Prostate gland (tissue), 2 donors: ENCODE results near the gene KCNS3. TPM values are rescaled to one million over a fixed set of nuclear protein-coding genes. Genes with fewer than 3 reads are reported as not detected.

Source experiments
- DNase-seq: peaks from one replicate; pipeline ENCODE4 v3.0.0-alpha.2; 2019; ENCODE audit warnings: low spot score
- H3K27ac ChIP-seq, 2 donors: fragments of 200-600 bp; sonication (generic); 2 replicates each; pipeline ENCODE4 v1.5.1; 2017 to 2019
- H3K27me3 ChIP-seq: fragments of 200-600 bp; sonication (generic); replicated peaks from 2 replicates; pipeline ENCODE4 v1.5.1; 2019; ENCODE audit not compliant: insufficient read depth
- H3K36me3 ChIP-seq, 2 donors: fragments of 200-600 bp; sonication (generic); 1 replicate in 1 of 2; 2 replicates in 1 of 2; pipeline versions ENCODE4 v1.5.1 to v1.8.1; 2017 to 2019
- H3K4me1 ChIP-seq: fragments of 200-600 bp; sonication (generic); replicated peaks from 2 replicates; pipeline ENCODE4 v1.5.1; 2019
- H3K4me3 ChIP-seq, 2 donors: fragments of 200-600 bp; sonication (generic); 2 replicates each; pipeline ENCODE4 v1.5.1; 2017 to 2019
- H3K9me3 ChIP-seq: fragments of 200-600 bp; sonication (generic); 2 replicates; pipeline ENCODE4 v1.5.1; 2017
- POLR2A ChIP-seq: fragments of 450-650 bp; IDR thresholded peaks from one replicate; pipeline ENCODE4 v1.6.1; 2016; ENCODE audit warnings: antibody characterized with exemption, mild to moderate bottlenecking
- POLR2AphosphoS5 ChIP-seq: sonication (generic); formaldehyde crosslinking; IDR thresholded peaks from one replicate; pipeline ENCODE4 v1.6.1; 2017; ENCODE audit warnings: antibody characterized with exemption
- WGBS: methylation state at CpG from one replicate; pipeline ENCODE4 v1.1.5; 2018; 5-methylcytosine and 5-hydroxymethylcytosine counted together
- intact Hi-C: fragments of 100-400 bp; cut with DNase I; formaldehyde crosslinking; loops from one replicate; pipeline ENCODE4 v1.14.2; 2022
- total RNA-seq, 2 donors: library from RNA; depleted of rRNA; stranded (reverse); fragments of >200 nt; gene quantifications; one replicate each; pipeline ENCODE4 v1.1.0, GENCODE V29; 2016
- TF ChIP-seq, protein P1 (sequence below), 4 experiments: fragments of 200-600 bp in 2 of 4; fragments of 450-650 bp in 2 of 4; sonication (generic) in 2 of 4; IDR thresholded peaks; 1 replicate in 3 of 4; 2 replicates in 1 of 4; pipeline ENCODE4 v1.5.1; 2016 to 2019; ENCODE audit warnings: antibody characterized with exemption in 4 of 4, mild to moderate bottlenecking in 2 of 4, moderate library complexity in 2 of 4

Gene KCNS3
- total RNA-seq, 2 donors from 2014 or later, result 17.4 to 106 TPM

DNA sequence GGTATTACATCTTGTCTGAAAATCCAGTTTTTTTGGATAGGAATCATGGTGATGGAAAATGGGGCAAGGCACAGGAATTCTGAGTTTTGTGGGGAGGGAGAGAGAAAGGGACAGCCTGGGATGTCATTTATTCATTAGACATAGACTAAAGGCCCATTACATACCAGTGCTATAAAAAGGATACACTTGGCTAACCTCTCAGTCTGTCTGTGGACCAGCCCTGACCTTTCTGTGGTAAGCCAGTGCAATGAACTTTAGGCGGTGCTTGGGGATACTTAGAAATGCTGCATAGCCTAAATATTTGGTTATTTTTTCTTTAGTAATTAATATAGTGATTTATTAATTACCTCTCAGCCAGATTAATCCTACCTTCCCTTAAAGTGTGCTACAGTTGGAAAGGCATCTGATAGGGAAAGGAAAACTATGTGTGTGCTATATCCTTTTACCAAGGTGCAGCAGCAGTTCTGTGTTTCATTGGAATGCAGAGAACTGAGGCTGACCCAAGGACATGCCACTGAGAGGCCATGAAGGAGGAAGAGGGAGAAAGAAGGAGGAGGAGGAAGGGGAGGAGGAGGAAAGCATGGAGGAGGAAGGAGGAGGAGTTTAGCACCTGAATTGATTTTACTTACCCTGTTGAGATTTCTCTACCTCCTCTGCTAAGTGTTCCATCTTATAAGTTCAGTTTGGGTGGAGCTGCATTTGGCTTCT lies 37.5 kb downstream of the KCNS3 start:
- Histone ChIP-seq H3K4me3 (no peak overlapping the region), H3K27ac (no peak overlapping the region), H3K27me3 (no peaks in the 10 kb centered on the region), H3K9me3 (no peaks in the 10 kb centered on the region), H3K4me1 (no peaks in the 10 kb centered on the region), H3K36me3 (no peaks in the 10 kb centered on the region)
- intact Hi-C loops, result no loop called here
- DNase-seq, result no peak
- TF ChIP-seq POLR2AphosphoS5, result no peak
- WGBS, result 84% methylated on average over 1 of the region's 1 CpG

DNA sequence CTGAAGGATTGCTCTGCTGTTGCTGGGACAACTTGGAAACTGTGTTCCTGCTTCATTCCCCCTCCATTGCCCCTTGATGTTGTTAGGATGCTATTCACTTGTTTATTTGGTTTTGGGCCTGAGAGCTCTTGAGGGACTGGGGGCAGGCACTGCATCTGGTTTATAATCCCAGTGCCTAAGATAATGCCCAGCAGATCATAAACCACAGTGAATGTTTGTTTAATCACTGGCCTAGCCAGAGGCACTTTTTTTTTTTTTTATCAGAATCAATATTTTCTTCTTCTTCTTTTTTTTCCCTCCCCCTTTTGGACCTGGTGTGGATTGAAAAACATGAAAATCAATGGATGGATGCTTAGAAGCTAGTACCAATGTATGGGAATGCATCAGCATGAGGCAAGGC lies 38.1 kb downstream of the KCNS3 start:
- H3K27ac ChIP-seq, result no peak overlapping the region
- intact Hi-C loops, result no loop called here
- no peaks in the 10 kb centered on the region for H3K9me3 ChIP-seq
- no peaks in the 10 kb centered on the region for H3K4me1 ChIP-seq
- DNase-seq, result no peak
- H3K4me3 ChIP-seq, result no peak overlapping the region
- no peaks in the 10 kb centered on the region for H3K27me3 ChIP-seq
- H3K36me3 ChIP-seq, result no peaks in the 10 kb centered on the region
- TF ChIP-seq POLR2A (no peak), POLR2AphosphoS5 (no peak)
- TF ChIP-seq, protein P1, sequence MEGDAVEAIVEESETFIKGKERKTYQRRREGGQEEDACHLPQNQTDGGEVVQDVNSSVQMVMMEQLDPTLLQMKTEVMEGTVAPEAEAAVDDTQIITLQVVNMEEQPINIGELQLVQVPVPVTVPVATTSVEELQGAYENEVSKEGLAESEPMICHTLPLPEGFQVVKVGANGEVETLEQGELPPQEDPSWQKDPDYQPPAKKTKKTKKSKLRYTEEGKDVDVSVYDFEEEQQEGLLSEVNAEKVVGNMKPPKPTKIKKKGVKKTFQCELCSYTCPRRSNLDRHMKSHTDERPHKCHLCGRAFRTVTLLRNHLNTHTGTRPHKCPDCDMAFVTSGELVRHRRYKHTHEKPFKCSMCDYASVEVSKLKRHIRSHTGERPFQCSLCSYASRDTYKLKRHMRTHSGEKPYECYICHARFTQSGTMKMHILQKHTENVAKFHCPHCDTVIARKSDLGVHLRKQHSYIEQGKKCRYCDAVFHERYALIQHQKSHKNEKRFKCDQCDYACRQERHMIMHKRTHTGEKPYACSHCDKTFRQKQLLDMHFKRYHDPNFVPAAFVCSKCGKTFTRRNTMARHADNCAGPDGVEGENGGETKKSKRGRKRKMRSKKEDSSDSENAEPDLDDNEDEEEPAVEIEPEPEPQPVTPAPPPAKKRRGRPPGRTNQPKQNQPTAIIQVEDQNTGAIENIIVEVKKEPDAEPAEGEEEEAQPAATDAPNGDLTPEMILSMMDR (IDR thresholded peaks at IDR 0.05), result no peak

DNA sequence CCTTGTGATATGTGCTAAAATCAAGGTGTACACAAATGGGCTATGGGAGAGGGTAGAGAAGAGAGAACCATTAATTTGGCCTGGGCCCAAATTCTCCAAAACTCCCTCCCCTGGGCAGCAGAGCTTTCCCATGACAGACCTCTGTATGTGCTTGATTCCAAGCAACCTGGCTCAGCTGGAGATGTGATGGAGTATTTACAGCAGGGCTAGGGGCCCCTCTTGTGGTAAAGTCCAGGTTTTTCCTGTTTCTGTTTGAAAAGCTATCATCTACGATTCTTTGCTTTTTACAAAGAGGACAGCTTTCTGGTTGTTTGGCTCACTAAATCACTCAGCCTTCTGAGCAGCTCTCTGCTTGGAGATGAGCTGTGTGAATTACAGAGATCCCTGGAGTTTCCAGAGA lies 40.3 kb downstream of the KCNS3 start:
- no peak for TF ChIP-seq POLR2A
- no peak for TF ChIP-seq POLR2AphosphoS5

DNA sequence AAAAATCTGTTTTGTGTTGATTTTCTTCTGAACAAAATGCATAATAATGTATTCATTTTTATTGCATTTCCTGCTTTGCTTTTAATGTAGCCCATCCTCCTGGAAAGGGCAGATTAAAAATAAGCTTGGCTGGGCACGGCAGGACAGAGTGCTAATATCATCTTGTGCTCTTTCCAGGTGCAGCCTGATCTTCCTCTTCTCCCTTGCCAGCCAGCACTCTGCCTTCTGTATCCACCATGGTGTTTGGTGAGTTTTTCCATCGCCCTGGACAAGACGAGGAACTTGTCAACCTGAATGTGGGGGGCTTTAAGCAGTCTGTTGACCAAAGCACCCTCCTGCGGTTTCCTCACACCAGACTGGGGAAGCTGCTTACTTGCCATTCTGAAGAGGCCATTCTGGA lies 52.3 kb downstream of the KCNS3 start:
- H3K36me3 ChIP-seq, result no peaks in the 10 kb centered on the region
- H3K4me1 ChIP-seq, result no peaks in the 10 kb centered on the region
- H3K27ac ChIP-seq, result no peak overlapping the region
- intact Hi-C loops, result no loop called here
- no peaks in the 10 kb centered on the region for H3K27me3 ChIP-seq
- H3K4me3 ChIP-seq, result no peak overlapping the region
- WGBS, result 73% methylated on average over 4 of the region's 4 CpGs
- H3K9me3 ChIP-seq, result no peaks in the 10 kb centered on the region
- TF ChIP-seq POLR2AphosphoS5, result no peak
- TF ChIP-seq, protein P1 (IDR thresholded peaks at IDR 0.05), result no peak
- no peak for TF ChIP-seq POLR2A
- no peak for DNase-seq

More for the DNA sequence above, 40.3 kb downstream of the KCNS3 start:
- no peaks in the 10 kb centered on the region for H3K9me3 ChIP-seq
- 55% methylated on average over 1 of the region's 1 CpG for WGBS
- no peaks in the 10 kb centered on the region for H3K36me3 ChIP-seq
- no peak overlapping the region for H3K4me3 ChIP-seq
- H3K27ac ChIP-seq, result no peak overlapping the region
- intact Hi-C loops, result no loop called here
- no peaks in the 10 kb centered on the region for H3K4me1 ChIP-seq
- H3K27me3 ChIP-seq, result no peaks in the 10 kb centered on the region
- DNase-seq, result no peak

DNA sequence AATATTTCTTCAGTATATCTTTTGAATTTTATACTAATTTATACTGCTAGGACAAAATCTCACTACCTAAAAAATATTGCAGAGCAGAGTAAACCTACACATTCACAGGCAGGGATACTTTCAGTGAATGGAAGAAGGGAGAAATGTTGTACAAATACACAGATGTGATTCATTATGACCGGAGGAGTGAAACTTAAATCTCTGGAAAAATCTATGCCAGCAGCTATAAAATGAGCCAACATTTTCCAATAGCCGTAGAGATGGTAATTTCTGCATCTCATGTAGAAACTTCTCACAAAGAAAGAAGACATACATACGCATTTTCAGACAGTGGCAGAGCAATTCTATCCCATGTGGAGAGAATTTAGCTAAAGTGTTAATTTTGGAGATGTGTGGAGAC lies 54.8 kb downstream of the KCNS3 start:
- Histone ChIP-seq H3K9me3 (no peaks in the 10 kb centered on the region), H3K4me3 (no peak overlapping the region), H3K4me1 (no peaks in the 10 kb centered on the region), H3K36me3 (no peaks in the 10 kb centered on the region), H3K27me3 (no peaks in the 10 kb centered on the region), H3K27ac (no peak overlapping the region)
- DNase-seq, result no peak
- WGBS, result 75% methylated on average over 3 of the region's 3 CpGs
- intact Hi-C loops, result no loop called here
- TF ChIP-seq POLR2AphosphoS5 (no peak), POLR2A (no peak)
- TF ChIP-seq, protein P1 (IDR thresholded peaks at IDR 0.05), result no peak

DNA sequence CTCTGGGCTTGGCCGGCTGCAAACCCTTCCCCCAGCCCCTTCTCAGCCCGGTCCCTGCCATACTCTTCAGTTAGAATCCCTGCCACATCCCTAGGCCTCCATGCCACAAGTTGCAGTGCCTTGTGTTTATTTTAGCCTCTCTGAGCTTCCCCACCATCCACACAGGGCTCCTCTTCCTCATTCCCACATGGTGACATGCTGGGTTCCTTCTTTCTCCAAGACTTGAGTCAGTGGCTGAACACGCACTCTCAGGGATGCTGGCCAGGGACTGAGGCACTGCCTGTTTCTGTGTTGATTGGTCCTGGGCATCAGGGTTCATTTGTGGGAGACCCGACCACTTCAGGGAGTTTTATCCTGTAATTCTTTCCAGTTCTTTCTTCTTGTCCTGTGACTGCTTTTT lies 56.3 kb downstream of the KCNS3 start:
- H3K4me3 ChIP-seq, result no peak overlapping the region
- WGBS, result 70% methylated on average over 4 of the region's 4 CpGs
- no peaks in the 10 kb centered on the region for H3K36me3 ChIP-seq
- H3K4me1 ChIP-seq, result no peaks in the 10 kb centered on the region
- no peaks in the 10 kb centered on the region for H3K27me3 ChIP-seq
- no peak overlapping the region for H3K27ac ChIP-seq
- no peaks in the 10 kb centered on the region for H3K9me3 ChIP-seq
- intact Hi-C loops, result no loop called here
- TF ChIP-seq, protein P1 (IDR thresholded peaks at IDR 0.05), result no peak
- TF ChIP-seq POLR2AphosphoS5 (no peak), POLR2A (no peak)
- no peak for DNase-seq
